Measurements from ENCODE around the gene MAP3K3. TPM values are rescaled to one million over a fixed set of nuclear protein-coding genes. Genes with fewer than 3 reads are reported as not detected.

The MAP3K3 gene
- total and polyA plus RNA-seq, 10 of the 15 experiments (the other 5 are each of a cell fraction or from before 2014, with no cell fraction given), result 1.6 to 24.1 (median 15.0) TPM

GRCh38 chr17:63709110-63709509 is 86.9 kb downstream of the MAP3K3 start:
- RAD21 ChIA-PET (ENCODE audit: unreplicated experiment), result no interaction called here

GRCh38 chr17:63714550-63715277 is 92.5 kb downstream of the MAP3K3 start:
- no peak for DNase-seq (ENCODE audit: low read depth, low spot score)
- no peaks in the 10 kb centered on the region for H3K4me1 ChIP-seq (ENCODE audit: control insufficient read depth, insufficient read depth, low read length)
- H3K9me3 ChIP-seq (replicated peaks; ENCODE audit: control insufficient read depth, insufficient read depth, low read length), result no peaks in the 10 kb centered on the region
- no peak overlapping the region for H3K4me3 ChIP-seq
- no peak overlapping the region for H3K4me2 ChIP-seq (ENCODE audit: control insufficient read depth, insufficient read depth)
- ATAC-seq, result no peak
- no TSS peak for BruUV-seq (replicated peaks)
- ChIA-PET POLR2A (no interaction called here), CTCF (interaction anchor here (1.5 kb wide), 1 partner anchor 103 kb away, joined by 5 read pairs; no protein-coding TSS in a partner anchor), RAD21 (ENCODE audit: unreplicated experiment) (interaction anchor here (1.5 kb wide), 1 partner anchor 289 kb away, joined by 4 read pairs; no protein-coding TSS in a partner anchor), SMC1A (ENCODE audit: uncharacterized antibody, unreplicated experiment) (interaction anchor here (1.4 to 1.5 kb wide), 2 partner anchors 27 to 95 kb away, joined by 3 read pairs; partner anchors contain the start of gene STRADA)
- peaks cover 3 to 21% of the 10 kb centered on the region in 2 experiments for H3K36me3 ChIP-seq (ENCODE audit: control insufficient read depth in 2 of 2, insufficient read depth in 2 of 2, low read length in 1 of 2)
- H3K27ac ChIP-seq (ENCODE audit: control insufficient read depth, insufficient read depth), result no peak overlapping the region
- FAIRE-seq, result no peak
- 89% methylated on average over 10 of the region's 10 CpGs for WGBS (ENCODE audit: insufficient coverage, insufficient replicate concordance, low lambda C conversion rate, missing lambda C conversion rate)
- H2AFZ ChIP-seq (ENCODE audit: control insufficient read depth, low read depth, low read length), result no peak overlapping the region
- H3K9ac ChIP-seq (ENCODE audit: control insufficient read depth, insufficient read depth, low read length), result no peak overlapping the region
- no peaks in the 10 kb centered on the region for H3K27me3 ChIP-seq (replicated peaks in 1 of 2; ENCODE audit: control insufficient read depth in 2 of 2, insufficient read depth in 2 of 2, low read length in 1 of 2)
- H4K20me1 ChIP-seq (ENCODE audit: control insufficient read depth, insufficient read depth), result no peaks in the 10 kb centered on the region
- intact Hi-C loops (cut with micrococcal nuclease; ENCODE audit: unreplicated experiment), result no loop called here
- TF ChIP-seq RBBP5 (conservative IDR thresholded peaks at IDR 0.05), result no peak
- TF ChIP-seq JUNB (IDR thresholded peaks at IDR 0.05), result no peak
- no peak for TF ChIP-seq YY1 (IDR thresholded peaks at IDR 0.05; ENCODE audit: low read depth, low read length)
- no peak for TF ChIP-seq ZSCAN29 (IDR thresholded peaks at IDR 0.05)
- in situ Hi-C loops (cut with MboI), result no loop called here
- H3K79me2 ChIP-seq (ENCODE audit: control insufficient read depth, insufficient read depth, low read length), result no peaks in the 10 kb centered on the region

More at GRCh38 chr17:63709110-63709509, 86.9 kb downstream of the MAP3K3 start:
- WGBS (ENCODE audit: insufficient coverage, insufficient replicate concordance, low lambda C conversion rate, missing lambda C conversion rate), result 78% methylated on average over 6 of the region's 6 CpGs
- CTCF ChIA-PET, result interaction anchor here (0.6 to 2.0 kb wide), 6 partner anchors 11 to 97 kb away, joined by 3 to 9 read pairs (median 3); partner anchors contain the start of gene MAP3K3
- Histone ChIP-seq H3K4me2 (ENCODE audit: control insufficient read depth, insufficient read depth) (no peak overlapping the region), H3K27ac (ENCODE audit: control insufficient read depth, insufficient read depth) (no peak overlapping the region), H4K20me1 (ENCODE audit: control insufficient read depth, insufficient read depth) (no peaks in the 10 kb centered on the region), H3K9me3 (replicated peaks; ENCODE audit: control insufficient read depth, insufficient read depth, low read length) (no peaks in the 10 kb centered on the region), H3K9ac (ENCODE audit: control insufficient read depth, insufficient read depth, low read length) (no peak overlapping the region), H3K79me2 (ENCODE audit: control insufficient read depth, insufficient read depth, low read length) (no peaks in the 10 kb centered on the region; the same call in 1 of the 2 replicates), H3K4me1 (ENCODE audit: control insufficient read depth, insufficient read depth, low read length) (no peaks in the 10 kb centered on the region), H3K4me3 (no peak overlapping the region), H3K27me3 (replicated peaks in 1 of 2; ENCODE audit: control insufficient read depth in 2 of 2, insufficient read depth in 2 of 2, low read length in 1 of 2) (no peaks in the 10 kb centered on the region), H2AFZ (ENCODE audit: control insufficient read depth, low read depth, low read length) (no peak overlapping the region), H3K36me3 (ENCODE audit: control insufficient read depth in 2 of 2, insufficient read depth in 2 of 2, low read length in 1 of 2) (peaks cover 7 to 10% of the 10 kb centered on the region in 2 experiments)
- SMC1A ChIA-PET (ENCODE audit: uncharacterized antibody, unreplicated experiment), result interaction anchor here (0.9 kb wide), 1 partner anchor 28 kb away, joined by 5 read pairs; no protein-coding TSS in a partner anchor
- BruUV-seq (replicated peaks), result TSS peak; percentile 25
- ATAC-seq (no peak), FAIRE-seq (no peak), DNase-seq (ENCODE audit: low read depth, low spot score) (no peak)
- TF ChIP-seq TAF1 (IDR thresholded peaks at IDR 0.05; ENCODE audit: borderline replicate concordance, low read depth, low read length), result no peak
- POLR2A ChIA-PET, result interaction anchor here (0.7 kb wide), 2 partner anchors 56 to 298 kb away, joined by 3 to 5 read pairs; no protein-coding TSS in a partner anchor
- intact Hi-C loops (cut with micrococcal nuclease; ENCODE audit: unreplicated experiment), result no loop called here
- in situ Hi-C loops (cut with MboI), result no loop called here

Measured in GM12878 (cell line).